Activated CD8-positive, alpha-beta memory T cell treated with anti-CD3 and anti-CD28 coated beads for 1 hour (primary cell): ENCODE results near the gene ZNF219.
A peak's percentile ranks its signal among the peaks of the same experiment; 100 is the strongest.

Source experiments
- DNase-seq, 2 donors: peaks; one replicate each; pipeline ENCODE4 v3.0.0-alpha.2; 2020; ENCODE audit warnings: low read depth in 1 of 2; ENCODE audit errors: extremely low read depth in 1 of 2

ZNF219 gene

GRCh38 chr14:21088687-21089086 is 9.8 kb downstream of the ZNF219 start:
- no peak for DNase-seq

GRCh38 chr14:21087294-21088091 is 11.0 kb downstream of the ZNF219 start:
- peak in 1 of 2 donors; percentile 60 for DNase-seq

- DNase-seq = no peak
Measured at GRCh38 chr14:21086908-21087293, 11.6 kb downstream of the ZNF219 start.

GRCh38 chr14:21084998-21085853 is 13.2 kb downstream of the ZNF219 start:
- no peak for DNase-seq

- no peak for DNase-seq
Measured at GRCh38 chr14:21084396-21084795, 14.1 kb downstream of the ZNF219 start.

- no peak for DNase-seq
Measured at GRCh38 chr14:21083565-21084325, 14.7 kb downstream of the ZNF219 start.

GRCh38 chr14:21081521-21082142 is 16.8 kb downstream of the ZNF219 start:
- DNase-seq = no peak

- no peak for DNase-seq
Measured at GRCh38 chr14:21078726-21079125, 19.7 kb downstream of the ZNF219 start.

GRCh38 chr14:21078287-21078686 is 20.2 kb downstream of the ZNF219 start:
- DNase-seq = no peak

- DNase-seq = no peak
Measured at GRCh38 chr14:21077672-21078071, 20.8 kb downstream of the ZNF219 start.

GRCh38 chr14:21075719-21076437 is 22.6 kb downstream of the ZNF219 start:
- DNase-seq = no peak

- no peak for DNase-seq
Measured at GRCh38 chr14:21074398-21075272, 23.8 kb downstream of the ZNF219 start.

- no peak for DNase-seq
Measured at GRCh38 chr14:21073921-21074320, 24.5 kb downstream of the ZNF219 start.

- DNase-seq = no peak
Measured at GRCh38 chr14:21072781-21073339, 25.6 kb downstream of the ZNF219 start.

- no peak for DNase-seq
Measured at GRCh38 chr14:21072031-21072473, 26.4 kb downstream of the ZNF219 start.

GRCh38 chr14:21071225-21072030 is 27.0 kb downstream of the ZNF219 start:
- no peak for DNase-seq

GRCh38 chr14:21070610-21071224 is 27.7 kb downstream of the ZNF219 start:
- no peak for DNase-seq
